Fibroblast of lung (primary cell): Measurements from ENCODE around the gene ABL1.

ENCODE experiments used
- CTCF ChIP-seq, 2 donors: IDR thresholded peaks in 1 of 2; conservative IDR thresholded peaks in 1 of 2; 1 replicate in 1 of 2; 2 replicates in 1 of 2; pipeline ENCODE4 v1.5.1; 2011 to 2012; ENCODE audit warnings: low read length in 2 of 2, control low read depth in 1 of 2, inconsistent platforms in 1 of 2, low read depth in 1 of 2, mild to moderate bottlenecking in 1 of 2
- EZH2 ChIP-seq: IDR thresholded peaks from 2 replicates; pipeline ENCODE4 v1.5.1; 2012; ENCODE audit warnings: low read length, control low read depth, mild to moderate bottlenecking; ENCODE audit errors: missing control alignments

- TF ChIP-seq EZH2 (no peak), CTCF (conservative IDR thresholded peaks at IDR 0.05 in 1 of 2, IDR thresholded peaks at IDR 0.05 in 1 of 2; ENCODE audit: low read depth in 1 of 2, low read length in 2 of 2) (no peak)
Observed at GRCh38 chr9:130884111-130884531, 49.1 kb downstream of the ABL1 start.
